Left hindlimb (tissue), 1 donor: ENCODE measurements around the gene UBE3A.
A peak's percentile ranks its signal among the peaks of the same experiment; 100 is the strongest.
"Not testable (repeated sequence)": the region's sequence is repeated elsewhere in the genome, so short reads cannot be mapped to it uniquely, and the experiment has no call there.

ENCODE experiments used
- DNase-seq: peaks from one replicate; pipeline ENCODE4 v3.0.0-alpha.2; 2018

Gene UBE3A

DNA sequence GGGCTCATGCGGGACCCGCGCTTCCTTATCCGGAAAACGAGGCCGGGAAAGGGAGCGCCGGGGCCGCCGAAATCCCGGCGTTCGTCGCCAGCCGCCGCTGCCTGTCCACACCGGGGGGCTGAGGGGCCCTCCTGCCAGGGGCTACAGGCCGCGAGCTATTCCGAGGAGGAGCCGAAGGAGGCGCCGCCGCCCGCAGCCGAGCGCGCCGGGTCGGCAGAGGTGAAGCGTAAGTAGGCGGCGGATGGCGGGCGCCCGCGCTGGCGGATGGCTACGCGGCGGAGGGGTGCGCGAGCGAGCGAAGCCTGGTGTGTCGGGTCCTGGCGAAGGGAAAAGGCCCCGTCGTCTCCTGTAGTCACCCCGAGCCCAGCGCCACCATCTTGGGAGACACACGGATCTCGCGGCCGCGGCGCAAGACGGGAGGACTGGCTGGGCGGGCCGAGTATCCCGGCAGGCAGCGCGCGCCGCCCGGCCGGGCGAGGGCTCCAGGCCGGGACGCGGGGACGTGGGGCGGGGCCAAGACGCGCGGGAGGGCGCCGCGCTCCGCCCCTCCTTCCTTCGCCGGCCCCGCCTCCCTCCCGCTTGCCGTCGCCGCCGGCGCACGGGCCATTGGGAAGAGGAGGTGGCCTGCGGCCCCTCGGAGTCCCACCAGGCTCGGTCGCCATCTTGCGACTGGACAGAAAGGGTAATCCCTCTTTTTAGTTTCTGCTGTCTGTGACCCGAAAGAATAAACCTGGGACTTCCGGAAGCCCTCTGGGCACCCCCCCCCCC lies at the start of gene UBE3A:
UBE3A (minus strand) TSS at position 424 of the 768 bp plus-strand sequence. CDS start 29,917 bp downstream, outside the sequence.
- peak; percentile 94 for DNase-seq

GRCh38 chr15:25487226-25487884 lies 48.5 kb upstream of the UBE3A start:
- DNase-seq, result no peak

DNA sequence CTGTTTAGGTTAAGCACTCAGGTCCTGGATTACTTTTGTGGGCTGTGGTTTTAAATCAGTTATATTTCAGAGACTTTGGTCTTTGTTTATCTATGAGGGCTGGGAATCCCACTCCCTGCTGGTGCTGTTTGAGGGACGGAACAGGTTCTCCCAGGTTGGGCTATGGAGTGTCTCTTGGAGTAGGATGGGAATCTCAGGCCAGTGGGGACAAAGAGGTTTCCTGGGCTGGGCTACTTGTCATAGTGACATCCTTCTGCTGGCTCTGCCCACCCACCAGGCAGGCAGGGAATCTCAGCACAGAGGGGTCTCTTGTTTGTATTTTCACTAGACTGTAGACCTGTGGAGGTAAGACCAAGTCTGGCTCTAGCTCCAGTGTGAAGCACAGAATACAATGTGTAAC lies 47.2 kb upstream of the UBE3A start:
- DNase-seq, result no peak

GRCh38 chr15:25481208-25481859 lies 42.5 kb upstream of the UBE3A start:
- DNase-seq, result peak; percentile 40

DNA sequence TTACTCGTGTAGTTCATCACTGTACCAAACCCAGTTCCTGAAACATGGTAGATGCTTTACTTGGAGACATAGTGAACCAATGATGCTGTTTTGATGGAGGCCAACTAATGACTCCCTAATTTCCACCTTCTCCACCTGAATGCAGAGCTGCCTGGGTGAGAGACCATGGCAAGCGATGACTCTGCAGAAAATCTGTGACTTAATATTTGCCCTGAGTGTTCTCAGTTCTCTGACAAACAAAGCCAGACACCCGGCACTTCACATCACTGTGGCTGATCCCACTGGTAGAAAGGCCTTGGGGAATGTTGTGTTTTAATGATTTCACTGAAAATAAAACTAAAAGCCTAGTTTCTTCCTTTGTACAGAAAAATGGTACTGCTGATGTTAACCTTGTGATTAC lies 39.5 kb upstream of the UBE3A start:
- no peak for DNase-seq

GRCh38 chr15:25477816-25478215 lies 39.0 kb upstream of the UBE3A start:
- DNase-seq, result no peak

GRCh38 chr15:25474251-25474650 lies 35.4 kb upstream of the UBE3A start:
- DNase-seq, result no peak

GRCh38 chr15:25470230-25470629 lies 31.4 kb upstream of the UBE3A start:
- DNase-seq, result no peak

- peak; percentile 32 for DNase-seq
Measured at GRCh38 chr15:25469377-25469776, 30.6 kb upstream of the UBE3A start.

- no peak for DNase-seq
Measured at GRCh38 chr15:25468611-25469010, 29.8 kb upstream of the UBE3A start.

- no peak for DNase-seq
Measured at GRCh38 chr15:25465835-25466234, 27.0 kb upstream of the UBE3A start.

- no peak for DNase-seq
Measured at GRCh38 chr15:25464784-25465183, 26.0 kb upstream of the UBE3A start.

GRCh38 chr15:25464383-25464782 lies 25.6 kb upstream of the UBE3A start:
- no peak for DNase-seq

- no peak for DNase-seq
Measured at GRCh38 chr15:25456196-25456595, 17.4 kb upstream of the UBE3A start.

GRCh38 chr15:25455226-25455625 lies 16.4 kb upstream of the UBE3A start:
- DNase-seq, result no peak

DNA sequence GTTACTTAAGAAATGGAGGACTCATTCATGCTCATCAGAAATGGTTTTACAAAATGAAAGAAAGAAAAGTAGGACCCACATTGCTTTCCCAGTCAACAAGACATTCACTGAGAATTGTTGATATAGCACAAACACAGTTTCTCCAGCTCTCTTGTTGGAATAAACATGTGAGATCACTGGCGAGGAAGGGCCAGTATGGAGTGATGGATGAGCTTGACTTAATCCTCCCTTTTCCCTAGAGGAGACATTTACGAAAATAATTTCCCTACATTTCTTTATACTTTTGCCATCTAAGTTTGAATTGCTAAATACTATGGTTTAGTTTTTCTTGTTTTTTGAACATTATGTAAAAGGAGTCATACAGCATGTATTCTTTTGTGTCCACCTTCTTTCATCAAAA lies 15.9 kb upstream of the UBE3A start:
- no peak for DNase-seq

DNA sequence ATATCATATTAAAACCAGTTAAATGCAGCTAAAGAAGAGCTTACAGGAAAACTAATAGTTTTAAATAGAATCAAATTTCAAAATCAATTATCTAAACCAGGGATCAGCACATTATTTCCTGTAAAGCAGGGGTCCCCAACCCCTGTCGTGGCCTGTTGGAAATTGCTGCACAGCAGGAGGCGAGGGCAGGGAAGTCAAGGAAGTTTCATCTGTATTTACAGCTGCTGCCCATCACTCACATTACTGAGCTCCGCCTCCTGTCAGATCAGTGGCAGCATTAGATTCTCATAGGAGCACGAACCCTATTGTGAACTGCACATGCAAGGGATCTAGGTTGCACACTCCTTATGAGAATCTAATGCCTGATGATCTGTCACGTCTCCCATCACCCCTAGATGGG lies 14.4 kb upstream of the UBE3A start:
- not testable (repeated sequence) for DNase-seq

GRCh38 chr15:25451501-25451900 lies 12.7 kb upstream of the UBE3A start:
- DNase-seq, result no peak

DNA sequence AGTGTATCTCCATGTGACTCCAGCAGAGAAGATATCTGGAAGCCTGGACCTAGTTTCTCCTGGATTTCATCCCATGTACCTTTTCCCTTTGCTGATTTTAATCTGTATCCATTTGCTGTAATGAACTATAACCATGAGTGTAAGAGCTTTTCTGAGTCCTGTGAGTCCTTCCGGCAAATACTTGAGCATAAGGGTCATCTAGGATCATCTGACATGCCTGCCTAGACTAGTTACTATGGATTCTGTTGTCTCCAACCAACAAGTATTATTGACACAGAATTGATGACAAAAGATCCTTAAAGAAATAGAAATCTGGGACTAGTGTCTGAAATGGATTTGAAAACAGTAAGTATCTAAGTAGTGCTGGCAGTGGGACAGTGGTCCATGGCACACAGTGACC lies 11.3 kb upstream of the UBE3A start:
- no peak for DNase-seq

GRCh38 chr15:25446076-25446475 lies 7.3 kb upstream of the UBE3A start:
- DNase-seq, result no peak

DNA sequence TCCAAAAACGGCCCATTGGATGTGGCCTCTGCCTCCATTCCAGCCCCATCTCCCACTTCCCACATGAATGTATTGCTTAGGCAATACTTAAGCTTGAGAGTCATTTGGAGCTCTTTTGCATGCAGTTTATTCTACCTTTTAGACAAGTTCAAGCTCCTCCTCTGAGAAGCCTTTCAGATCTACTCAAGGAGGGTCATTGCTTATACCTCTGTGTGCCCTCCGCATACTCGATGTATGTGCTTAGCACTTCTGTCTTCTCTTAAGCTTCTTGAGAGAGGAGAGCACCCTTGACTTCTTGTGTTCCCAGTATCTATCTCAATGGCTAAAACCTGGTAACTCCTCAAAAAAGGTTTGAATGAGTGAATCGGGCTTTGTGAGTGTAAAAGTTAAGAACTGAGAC lies 6.6 kb upstream of the UBE3A start:
- no peak for DNase-seq

DNA sequence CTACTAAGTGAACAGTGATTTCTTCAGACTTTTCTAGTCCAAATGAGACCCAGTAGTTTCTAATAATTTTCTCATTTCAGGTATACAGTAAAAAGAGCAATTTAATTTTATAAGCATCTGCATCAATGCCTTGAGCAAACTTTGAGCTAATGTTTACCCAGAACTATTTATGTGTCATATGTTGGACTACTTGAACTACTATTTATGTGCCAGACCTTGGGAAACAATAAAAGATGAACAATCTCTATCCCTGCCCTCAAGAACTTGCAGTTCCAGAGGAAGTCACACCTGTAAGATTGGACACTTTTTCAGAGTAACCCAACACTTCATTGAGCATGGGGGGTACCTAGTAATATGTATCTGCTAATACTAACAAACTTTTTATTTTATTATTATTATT lies 2.3 kb upstream of the UBE3A start:
- no peak for DNase-seq

- no peak for DNase-seq
Measured at GRCh38 chr15:25439369-25439836, 579 bp upstream of the UBE3A start.
